GM23338 (cell line): ENCODE measurements around the gene WNT10A. TPM values are rescaled to one million over a fixed set of nuclear protein-coding genes. Genes with fewer than 3 reads are reported as not detected.

Source experiments
- ATAC-seq: fragments of 200-7000 bp; cut with Tn5 transposase; 3 replicates; pipeline ENCODE4 v1.9.1; 2020
- DNase-seq: peaks from one replicate; pipeline ENCODE4 v3.0.0-alpha.2; 2015; ENCODE audit warnings: low spot score
- H2AFZ ChIP-seq: fragments of 200-600 bp; sonication (generic); 2 replicates; pipeline ENCODE4 v1.8.0; 2016; ENCODE audit warnings: antibody characterized with exemption, mild to moderate bottlenecking, moderate library complexity
- H3F3A ChIP-seq: fragments of 200-600 bp; sonication (generic); replicated peaks from 2 replicates; pipeline ENCODE4 v1.8.0; 2017; ENCODE audit warnings: antibody characterized with exemption, mixed run types, low read depth
- H3K27ac ChIP-seq: fragments of 200-600 bp; sonication (generic); 2 replicates; pipeline ENCODE4 v1.6.1; 2016; ENCODE audit warnings: low read depth
- H3K27me3 ChIP-seq: fragments of 200-600 bp; sonication (generic); 2 replicates; pipeline ENCODE4 v1.8.0; 2016; ENCODE audit warnings: mild to moderate bottlenecking, mixed run types, moderate library complexity; ENCODE audit not compliant: insufficient read depth
- H3K36me3 ChIP-seq: fragments of 200-600 bp; sonication (generic); 2 replicates; pipeline ENCODE4 v1.8.0; 2016; ENCODE audit warnings: mild to moderate bottlenecking; ENCODE audit not compliant: insufficient read depth
- H3K4me1 ChIP-seq: fragments of 200-600 bp; sonication (generic); 2 replicates; pipeline ENCODE4 v1.8.0; 2016; ENCODE audit warnings: mild to moderate bottlenecking, moderate library complexity; ENCODE audit not compliant: insufficient read depth
- H3K4me2 ChIP-seq: fragments of 200-600 bp; sonication (generic); 2 replicates; pipeline ENCODE4 v1.7.1; 2017; ENCODE audit warnings: mixed run types
- H3K4me3 ChIP-seq: fragments of 200-600 bp; sonication (generic); 2 replicates; pipeline ENCODE4 v1.6.1; 2016; ENCODE audit warnings: mixed run types
- H3K79me2 ChIP-seq: fragments of 200-600 bp; sonication (generic); replicated peaks from 2 replicates; pipeline ENCODE4 v1.8.0; 2017; ENCODE audit warnings: mild to moderate bottlenecking; ENCODE audit not compliant: insufficient read depth
- H3K9me2 ChIP-seq: fragments of 200-600 bp; sonication (generic); 2 replicates; pipeline ENCODE4 v1.8.0; 2017; ENCODE audit not compliant: insufficient read depth
- H4K20me1 ChIP-seq: fragments of 200-600 bp; sonication (generic); replicated peaks from 2 replicates; pipeline ENCODE4 v1.8.0; 2017; ENCODE audit warnings: mild to moderate bottlenecking; ENCODE audit not compliant: insufficient read depth
- H3K27ac Mint-ChIP-seq: 2 replicates; pipeline ENCODE4 v1.8.0; 2020; ENCODE audit warnings: inconsistent platforms, mild to moderate bottlenecking, moderate library complexity, mixed read lengths
- H3K27me3 Mint-ChIP-seq: 3 replicates; pipeline ENCODE4 v1.8.0; 2022; ENCODE audit warnings: low read depth, mild to moderate bottlenecking, moderate library complexity, mixed read lengths, inconsistent platforms; ENCODE audit not compliant: insufficient read depth, poor library complexity
- H3K36me3 Mint-ChIP-seq: 3 replicates; pipeline ENCODE4 v1.8.0; 2021; ENCODE audit warnings: low read depth, mild to moderate bottlenecking, inconsistent platforms, moderate library complexity, mixed read lengths
- H3K4me1 Mint-ChIP-seq: 3 replicates; pipeline ENCODE4 v1.8.0; 2020; ENCODE audit warnings: mild to moderate bottlenecking, inconsistent platforms, mixed read lengths
- H3K4me3 Mint-ChIP-seq: 3 replicates; pipeline ENCODE4 v1.8.0; 2021; ENCODE audit warnings: moderate library complexity, mild to moderate bottlenecking, inconsistent platforms, mixed read lengths
- H3K9me3 Mint-ChIP-seq: 3 replicates; pipeline ENCODE4 v1.8.0; 2020; ENCODE audit warnings: moderate library complexity, mild to moderate bottlenecking, inconsistent platforms, mixed read lengths
- CTCF ChIP-seq, 2 experiments: fragments of 200-600 bp in 1 of 2; sonication (generic) in 1 of 2; conservative IDR thresholded peaks; 2 replicates each; pipeline versions ENCODE4 v1.5.1 to v1.6.1; 2016 to 2017; ENCODE audit warnings: antibody characterized with exemption in 2 of 2, low read depth in 2 of 2, mild to moderate bottlenecking in 2 of 2, moderate library complexity in 1 of 2
- ETS1 ChIP-seq: IDR thresholded peaks from 2 replicates; pipeline ENCODE4 v1.6.1; 2016; ENCODE audit warnings: antibody characterized with exemption
- EZH2 ChIP-seq: fragments of 200-600 bp; sonication (generic); IDR thresholded peaks from one replicate; pipeline ENCODE4 v1.8.0; 2017; ENCODE audit warnings: antibody characterized with exemption, mild to moderate bottlenecking, low read depth; ENCODE audit not compliant: unreplicated experiment
- EZH2phosphoT487 ChIP-seq: fragments of 200-600 bp; sonication (generic); IDR thresholded peaks from one replicate; pipeline ENCODE4 v1.8.1; 2018; ENCODE audit warnings: antibody characterized with exemption; ENCODE audit not compliant: unreplicated experiment
- JUNB ChIP-seq: IDR thresholded peaks from one replicate; pipeline ENCODE4 v1.6.1; 2016; ENCODE audit warnings: antibody characterized with exemption; ENCODE audit not compliant: unreplicated experiment
- NANOG ChIP-seq: IDR thresholded peaks from 2 replicates; pipeline ENCODE4 v1.6.1; 2016; ENCODE audit warnings: antibody characterized with exemption, borderline replicate concordance
- REST ChIP-seq: IDR thresholded peaks from one replicate; pipeline ENCODE4 v1.6.1; 2018; ENCODE audit warnings: antibody characterized with exemption; ENCODE audit not compliant: unreplicated experiment
- STAT1 ChIP-seq: IDR thresholded peaks from one replicate; pipeline ENCODE4 v1.6.1; 2016; ENCODE audit warnings: antibody characterized with exemption; ENCODE audit not compliant: unreplicated experiment
- ZNF114 ChIP-seq: fragments of 250-450 bp; sonication (Bioruptor Pico); IDR thresholded peaks from 2 replicates; pipeline ENCODE4 v1.5.0; 2020; ENCODE audit warnings: mild to moderate bottlenecking, moderate library complexity
- ZNF462 ChIP-seq: fragments of 250-450 bp; sonication (Bioruptor Pico); IDR thresholded peaks from 2 replicates; pipeline ENCODE4 v1.5.0; 2020; ENCODE audit warnings: mild to moderate bottlenecking, moderate library complexity
- polyA plus RNA-seq: library from polyadenylated mRNA; unstranded; fragments of >200 nt; fragmentation: Nextera tagmentation; extraction: Ambion mirVana; gene quantifications from 2 replicates; pipeline ENCODE4 v1.2.1, GENCODE V29; 2016
- total RNA-seq: library from RNA; depleted of rRNA; stranded (reverse); fragments of >200 nt; shearing (Covaris generic); gene quantifications from 2 replicates; pipeline ENCODE4 v1.2.3, GENCODE V29; 2014

Gene WNT10A
- total and polyA plus RNA-seq, 2 experiments from 2014 or later = not detected

GRCh38 chr2:218851286-218851685 lies 29.4 kb upstream of the WNT10A start:
- H3F3A ChIP-seq = 0 out of 2 replicates have a peak, but pooled peaks cover 6% of the 10 kb centered on the region
- H3K36me3 ChIP-seq = no peaks in the 10 kb centered on the region
- peaks cover 30% of the 10 kb centered on the region for H3K4me1 ChIP-seq
- H3K27ac ChIP-seq = no peak overlapping the region
- H2AFZ ChIP-seq = no peak overlapping the region
- H3K27ac Mint-ChIP-seq = no peak overlapping the region
- DNase-seq (no peak), ATAC-seq (no peak)
- H3K9me2 ChIP-seq = no peaks in the 10 kb centered on the region
- H4K20me1 ChIP-seq = no peaks in the 10 kb centered on the region
- no peak for TF ChIP-seq STAT1
- TF ChIP-seq EZH2phosphoT487 = no peak
- TF ChIP-seq NANOG = no peak
- TF ChIP-seq JUNB = no peak
- TF ChIP-seq ETS1 = no peak
- TF ChIP-seq REST = no peak
- TF ChIP-seq EZH2 = no peak
- TF ChIP-seq ZNF462 (CRISPR knock-in tag) = no peak
- no peak for TF ChIP-seq CTCF (conservative IDR thresholded peaks at IDR 0.05; ENCODE audit: low read depth in 2 of 2)
- no peak for TF ChIP-seq ZNF114 (CRISPR knock-in tag)
- H3K79me2 ChIP-seq = no peaks in the 10 kb centered on the region
- H3K27me3 ChIP-seq = peaks cover 43% of the 10 kb centered on the region
- H3K4me2 ChIP-seq = no peak overlapping the region
- H3K4me3 ChIP-seq = no peak overlapping the region
- H3K9me3 Mint-ChIP-seq = peaks cover 10% of the 10 kb centered on the region
- peaks cover 52% of the 10 kb centered on the region for H3K27me3 Mint-ChIP-seq
- no peak overlapping the region for H3K4me3 Mint-ChIP-seq
- peaks cover 9% of the 10 kb centered on the region for H3K36me3 Mint-ChIP-seq
- H3K4me1 Mint-ChIP-seq = peaks cover 31% of the 10 kb centered on the region
